ENCODE measurements around the gene MARK3.

MARK3 gene

GRCh38 chr14:103552011-103552845 lies 167.0 kb downstream of the MARK3 start:
- no peak for DNase-seq

- DNase-seq = no peak
Measured at GRCh38 chr14:103552846-103553210, 167.6 kb downstream of the MARK3 start.
